PC-9 (cell line): Measurements from ENCODE around the gene NFIA. TPM values are rescaled to one million over a fixed set of nuclear protein-coding genes. Genes with fewer than 3 reads are reported as not detected.

Source experiments
- BruUV-seq: library from RNA; stranded (reverse); fragments of 400-500 nt; replicated peaks from 2 replicates; lab custom pipeline; 2021; lab: Mats Ljungman, UMichigan
- CTCF ChIA-PET: fragments of 300-600 bp; sonication (Branson Sonifier 250); formaldehyde crosslinking; loops from one replicate; lab custom pipeline; 2022; ENCODE audit warnings: antibody characterized with exemption; lab: Charles Lee
- POLR2A ChIA-PET: fragments of 300-600 bp; sonication (Branson Sonifier 250); formaldehyde crosslinking; loops from one replicate; lab custom pipeline; 2022; ENCODE audit warnings: antibody characterized with exemption; ENCODE audit not compliant: unreplicated experiment; lab: Charles Lee
- DNase-seq, 2 experiments: peaks; one replicate each; pipeline versions ENCODE4 v3.0.0 to v3.0.0-alpha.2; 2015 to 2022; ENCODE audit warnings: mixed read lengths in 1 of 2
- H2AFZ ChIP-seq: fragments of 200-600 bp; sonication (generic); 2 replicates; pipeline ENCODE4 v1.8.1; 2017; ENCODE audit warnings: antibody characterized with exemption
- H3F3A ChIP-seq: fragments of 200-600 bp; sonication (generic); 2 replicates; pipeline ENCODE4 v1.8.1; 2017; ENCODE audit warnings: antibody characterized with exemption, mild to moderate bottlenecking, low read depth; ENCODE audit not compliant: insufficient read depth
- H3K27ac ChIP-seq: fragments of 200-600 bp; sonication (generic); 2 replicates; pipeline ENCODE4 v1.6.1; 2016; ENCODE audit warnings: mixed run types
- H3K27me3 ChIP-seq: fragments of 200-600 bp; sonication (generic); 2 replicates; pipeline ENCODE4 v1.6.1; 2016; ENCODE audit warnings: low read depth, mixed run types; ENCODE audit not compliant: insufficient read depth
- H3K36me3 ChIP-seq: fragments of 200-600 bp; sonication (generic); 2 replicates; pipeline ENCODE4 v1.6.1; 2016; ENCODE audit warnings: low read depth, mixed run types
- H3K4me1 ChIP-seq: fragments of 200-600 bp; sonication (generic); replicated peaks from 2 replicates; pipeline ENCODE4 v1.6.1; 2016; ENCODE audit warnings: mixed run types; ENCODE audit not compliant: insufficient read depth
- H3K4me2 ChIP-seq: fragments of 200-600 bp; sonication (generic); 2 replicates; pipeline ENCODE4 v1.6.1; 2017; ENCODE audit warnings: mixed run types
- H3K4me3 ChIP-seq: fragments of 200-600 bp; sonication (generic); 2 replicates; pipeline ENCODE4 v1.6.1; 2016; ENCODE audit warnings: mixed run types
- H3K79me2 ChIP-seq: fragments of 200-600 bp; sonication (generic); 2 replicates; pipeline ENCODE4 v1.6.1; 2017; ENCODE audit warnings: low read depth, mixed run types
- H3K9me2 ChIP-seq: fragments of 200-600 bp; sonication (generic); 2 replicates; pipeline ENCODE4 v1.8.1; 2017; ENCODE audit warnings: mild to moderate bottlenecking; ENCODE audit not compliant: insufficient read depth
- H3K9me3 ChIP-seq: fragments of 200-600 bp; sonication (generic); 2 replicates; pipeline ENCODE4 v1.8.1; 2016; ENCODE audit warnings: low read depth; ENCODE audit not compliant: insufficient read depth
- H4K20me1 ChIP-seq: fragments of 200-600 bp; sonication (generic); 2 replicates; pipeline ENCODE4 v1.8.1; 2017; ENCODE audit not compliant: insufficient read depth
- CTCF ChIP-seq: fragments of 200-600 bp; sonication (generic); conservative IDR thresholded peaks from 2 replicates; pipeline ENCODE4 v1.6.1; 2017; ENCODE audit warnings: mixed run types, antibody characterized with exemption, mild to moderate bottlenecking, moderate library complexity
- EZH2 ChIP-seq: fragments of 200-600 bp; sonication (generic); IDR thresholded peaks from 2 replicates; pipeline ENCODE4 v1.8.0; 2017; ENCODE audit warnings: antibody characterized with exemption, low read depth
- intact Hi-C: fragments of 100-400 bp; cut with micrococcal nuclease; formaldehyde crosslinking; loops from one replicate; pipeline ENCODE4 v1.10.0; 2022; ENCODE audit not compliant: unreplicated experiment
- total RNA-seq: library from RNA; stranded (reverse); gene quantifications from 2 replicates; pipeline ENCODE4 v1.2.3, GENCODE V29; 2021

Gene NFIA
- total RNA-seq, 1 experiment from 2014 or later, result 26.7 TPM

DNA sequence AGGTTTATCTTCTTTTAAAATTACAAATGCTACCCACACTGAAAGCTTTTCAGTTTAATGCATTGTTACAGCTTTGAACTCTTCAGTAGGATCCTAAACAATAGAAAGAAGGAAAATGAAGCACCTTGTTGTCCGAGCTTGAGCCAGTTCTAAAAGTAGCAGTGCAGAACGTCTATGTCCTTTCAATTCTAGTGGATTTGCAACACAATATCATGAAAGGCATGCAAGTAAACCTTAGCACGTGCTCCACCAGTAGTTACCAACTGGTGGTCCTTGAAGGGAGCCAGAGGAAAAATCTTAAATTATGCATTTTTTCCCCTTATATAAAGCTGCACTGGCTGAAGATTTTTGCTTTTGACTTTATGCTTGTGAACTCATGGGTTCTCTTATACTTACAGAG, 208.2 kb downstream of the NFIA start:
- no peak for TF ChIP-seq CTCF
- TF ChIP-seq EZH2, result no peak
- H2AFZ ChIP-seq, result no peak overlapping the region
- CTCF ChIA-PET, result no interaction called here

DNA sequence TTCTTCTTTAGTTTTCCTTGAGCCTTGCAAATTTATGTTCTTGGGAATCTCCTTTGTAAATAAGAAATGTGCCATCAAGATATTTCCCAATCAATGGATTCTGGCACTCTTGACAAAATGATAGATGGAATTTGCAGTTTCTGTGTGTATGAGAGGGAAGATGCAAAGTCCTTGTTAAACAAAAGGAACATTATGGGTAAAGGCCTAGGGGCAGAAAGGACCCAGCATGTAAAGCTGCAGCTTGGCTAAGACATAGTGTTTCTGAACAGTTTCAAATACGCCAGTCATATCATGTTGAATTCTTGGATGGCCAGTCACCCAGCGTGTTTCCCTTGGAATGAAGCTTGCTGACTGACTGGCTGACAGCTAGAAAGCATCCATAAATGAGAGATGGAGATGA, 210.8 kb downstream of the NFIA start:
- Histone ChIP-seq H3K27me3 (no peaks in the 10 kb centered on the region), H3K27ac (no peak overlapping the region), H3K4me2 (no peak overlapping the region), H3F3A (no peaks in the 10 kb centered on the region), H3K4me3 (no peak overlapping the region), H3K9me3 (peaks cover 7% of the 10 kb centered on the region; the same call in 1 of the 2 replicates), H3K79me2 (peaks cover 3% of the 10 kb centered on the region; the same call in 1 of the 2 replicates), H2AFZ (no peak overlapping the region), H3K4me1 (no peaks in the 10 kb centered on the region), H3K9me2 (no peaks in the 10 kb centered on the region), H4K20me1 (no peaks in the 10 kb centered on the region), H3K36me3 (no peaks in the 10 kb centered on the region)
- DNase-seq, result no peak
- no TSS peak for BruUV-seq
- intact Hi-C loops, result loop anchor here (10.0 kb wide), 1 partner anchor 1778 kb away; no protein-coding TSS in a partner anchor
- ChIA-PET CTCF (no interaction called here), POLR2A (interaction anchor here (0.5 kb wide), 1 partner anchor 11 kb away, joined by 4 read pairs; no protein-coding TSS in a partner anchor)
- no peak for TF ChIP-seq CTCF
- TF ChIP-seq EZH2, result no peak

More for the DNA sequence above, 208.2 kb downstream of the NFIA start:
- H3K27ac ChIP-seq, result no peak overlapping the region
- no peaks in the 10 kb centered on the region for H3K36me3 ChIP-seq
- no TSS peak for BruUV-seq
- DNase-seq, result no peak
- H3K4me1 ChIP-seq, result peaks cover 23% of the 10 kb centered on the region
- no peak overlapping the region for H3K4me2 ChIP-seq
- intact Hi-C loops, result loop anchor here (10.0 kb wide), 1 partner anchor 1776 kb away; no protein-coding TSS in a partner anchor
- no peaks in the 10 kb centered on the region for H4K20me1 ChIP-seq
- H3K79me2 ChIP-seq, result peaks cover 3% of the 10 kb centered on the region; the same call in 1 of the 2 replicates
- H3K27me3 ChIP-seq, result no peaks in the 10 kb centered on the region
- H3F3A ChIP-seq, result peaks cover 13% of the 10 kb centered on the region; the same call in 1 of the 2 replicates
- no peaks in the 10 kb centered on the region for H3K9me3 ChIP-seq
- H3K4me3 ChIP-seq, result no peak overlapping the region
- H3K9me2 ChIP-seq, result no peaks in the 10 kb centered on the region
- POLR2A ChIA-PET, result no interaction called here

- no peaks in the 10 kb centered on the region for H3K36me3 ChIP-seq
- no peak overlapping the region for H3K4me2 ChIP-seq
- peaks cover 7% of the 10 kb centered on the region; the same call in 1 of the 2 replicates for H3K9me3 ChIP-seq
- H3K79me2 ChIP-seq, result 0 out of 2 replicates have a peak, but pooled peaks cover 3% of the 10 kb centered on the region
- H3K27me3 ChIP-seq, result no peaks in the 10 kb centered on the region
- TF ChIP-seq EZH2 (no peak), CTCF (no peak)
- POLR2A ChIA-PET, result interaction anchor here (0.5 kb wide), 1 partner anchor 10 kb away, joined by 4 read pairs; no protein-coding TSS in a partner anchor
- CTCF ChIA-PET, result no interaction called here
- intact Hi-C loops, result loop anchor here (10.0 kb wide), 1 partner anchor 1779 kb away; no protein-coding TSS in a partner anchor
- no peak for DNase-seq
- H4K20me1 ChIP-seq, result no peaks in the 10 kb centered on the region
- BruUV-seq, result no TSS peak
- H3K4me1 ChIP-seq, result peaks cover 6% of the 10 kb centered on the region
- H3K9me2 ChIP-seq, result no peaks in the 10 kb centered on the region
- no peak overlapping the region for H3K27ac ChIP-seq
- no peak overlapping the region for H2AFZ ChIP-seq
- H3F3A ChIP-seq, result no peaks in the 10 kb centered on the region
- no peak overlapping the region for H3K4me3 ChIP-seq
These were observed 211.7 kb downstream of the NFIA start for GRCh38 chr1:61293986-61294504.
